ENCODE measurements around the gene MS4A2.
"Not testable (repeated sequence)": the region's sequence is repeated elsewhere in the genome, so short reads cannot be mapped to it uniquely, and the experiment has no call there.

The MS4A2 gene

GRCh38 chr11:60101368-60101767 is 12.9 kb downstream of the MS4A2 start:
- not testable (repeated sequence) for DNase-seq (ENCODE audit: low spot score)

GRCh38 chr11:60104471-60105115 is 16.1 kb downstream of the MS4A2 start:
- DNase-seq (ENCODE audit: low spot score), result not testable (repeated sequence)

- not testable (repeated sequence) for DNase-seq (ENCODE audit: low spot score)
Observed at GRCh38 chr11:60108631-60109030, 20.2 kb downstream of the MS4A2 start.

GRCh38 chr11:60111793-60112192 is 23.3 kb downstream of the MS4A2 start:
- DNase-seq (ENCODE audit: low spot score), result no peak

- DNase-seq (ENCODE audit: low spot score), result no peak
Observed at GRCh38 chr11:60116996-60117790, 28.7 kb downstream of the MS4A2 start.

- no peak for DNase-seq (ENCODE audit: low spot score)
Observed at GRCh38 chr11:60118338-60118737, 29.9 kb downstream of the MS4A2 start.

- no peak for DNase-seq (ENCODE audit: low spot score)
Observed at GRCh38 chr11:60119710-60120109, 31.2 kb downstream of the MS4A2 start.

GRCh38 chr11:60121264-60121663 is 32.8 kb downstream of the MS4A2 start:
- no peak for DNase-seq (ENCODE audit: low spot score)

- no peak for DNase-seq (ENCODE audit: low spot score)
Observed at GRCh38 chr11:60122414-60123036, 34.1 kb downstream of the MS4A2 start.

GRCh38 chr11:60124802-60125432 is 36.5 kb downstream of the MS4A2 start:
- DNase-seq (ENCODE audit: low spot score), result no peak

GRCh38 chr11:60125956-60126585 is 37.6 kb downstream of the MS4A2 start:
- DNase-seq (ENCODE audit: low spot score), result no peak

- DNase-seq (ENCODE audit: low spot score), result no peak
Observed at GRCh38 chr11:60127311-60127811, 38.9 kb downstream of the MS4A2 start.

- DNase-seq (ENCODE audit: low spot score), result no peak
Observed at GRCh38 chr11:60128376-60128775, 39.9 kb downstream of the MS4A2 start.

- DNase-seq (ENCODE audit: low spot score), result not testable (repeated sequence)
Observed at GRCh38 chr11:60128866-60129265, 40.4 kb downstream of the MS4A2 start.

GRCh38 chr11:60129853-60130252 is 41.4 kb downstream of the MS4A2 start:
- no peak for DNase-seq (ENCODE audit: low spot score)

- DNase-seq (ENCODE audit: low spot score), result no peak
Observed at GRCh38 chr11:60130496-60130895, 42.0 kb downstream of the MS4A2 start.

- no peak for DNase-seq (ENCODE audit: low spot score)
Observed at GRCh38 chr11:60131912-60132311, 43.4 kb downstream of the MS4A2 start.

GRCh38 chr11:60133917-60134316 is 45.5 kb downstream of the MS4A2 start:
- no peak for DNase-seq (ENCODE audit: low spot score)

GRCh38 chr11:60143768-60144167 is 55.3 kb downstream of the MS4A2 start:
- DNase-seq (ENCODE audit: low spot score), result no peak

- no peak for DNase-seq (ENCODE audit: low spot score)
Observed at GRCh38 chr11:60145677-60146076, 57.2 kb downstream of the MS4A2 start.
